GM23338 (cell line): ENCODE results near the gene ANKRD40.
"Not testable (repeated sequence)": the region's sequence is repeated elsewhere in the genome, so short reads cannot be mapped to it uniquely, and the experiment has no call there.

Experiments
- CTCF ChIP-seq, 2 experiments: fragments of 200-600 bp in 1 of 2; sonication (generic) in 1 of 2; conservative IDR thresholded peaks; 2 replicates each; pipeline versions ENCODE4 v1.5.1 to v1.6.1; 2016 to 2017; ENCODE audit warnings: antibody characterized with exemption in 2 of 2, low read depth in 2 of 2, mild to moderate bottlenecking in 2 of 2, moderate library complexity in 1 of 2
- ETS1 ChIP-seq: IDR thresholded peaks from 2 replicates; pipeline ENCODE4 v1.6.1; 2016; ENCODE audit warnings: antibody characterized with exemption
- EZH2 ChIP-seq: fragments of 200-600 bp; sonication (generic); IDR thresholded peaks from one replicate; pipeline ENCODE4 v1.8.0; 2017; ENCODE audit warnings: antibody characterized with exemption, mild to moderate bottlenecking, low read depth; ENCODE audit not compliant: unreplicated experiment
- EZH2phosphoT487 ChIP-seq: fragments of 200-600 bp; sonication (generic); IDR thresholded peaks from one replicate; pipeline ENCODE4 v1.8.1; 2018; ENCODE audit warnings: antibody characterized with exemption; ENCODE audit not compliant: unreplicated experiment
- NANOG ChIP-seq: IDR thresholded peaks from 2 replicates; pipeline ENCODE4 v1.6.1; 2016; ENCODE audit warnings: antibody characterized with exemption, borderline replicate concordance
- POLR2AphosphoS5 ChIP-seq: IDR thresholded peaks from 2 replicates; pipeline ENCODE4 v1.6.1; 2016; ENCODE audit warnings: antibody characterized with exemption, low read depth
- REST ChIP-seq: IDR thresholded peaks from one replicate; pipeline ENCODE4 v1.6.1; 2018; ENCODE audit warnings: antibody characterized with exemption; ENCODE audit not compliant: unreplicated experiment
- STAT1 ChIP-seq: IDR thresholded peaks from one replicate; pipeline ENCODE4 v1.6.1; 2016; ENCODE audit warnings: antibody characterized with exemption; ENCODE audit not compliant: unreplicated experiment

- TF ChIP-seq EZH2; POLR2AphosphoS5; CTCF (conservative IDR thresholded peaks at IDR 0.05; ENCODE audit: low read depth in 2 of 2); ETS1; NANOG; EZH2phosphoT487; REST; STAT1: not testable (repeated sequence)
Measured at GRCh38 chr17:50724622-50725021, 16.9 kb upstream of the ANKRD40 start.
